Stimulated activated naive B cell treated with anti-CD40 and anti-IgM and Interleukin-4, amounts not matched to agents 10 μg/mL and 1 μg/mL and 100 μg/mL, for 72 hours (primary cell): ENCODE data around the gene AGPAT4.
"Not testable (repeated sequence)": the region's sequence is repeated elsewhere in the genome, so short reads cannot be mapped to it uniquely, and the experiment has no call there.

ENCODE experiments used
- ATAC-seq, 2 donors: fragments of 150-1000 bp; cut with Tn5 transposase; replicated peaks; 2 replicates each; pipeline ENCODE4 v1.10.0; 2021; ENCODE audit warnings: moderate library complexity in 1 of 2
- DNase-seq: peaks from one replicate; pipeline ENCODE4 v3.0.0; 2021
- H3K27ac Mint-ChIP-seq: one replicate; pipeline ENCODE4 v1.8.0; 2022; ENCODE audit warnings: mild to moderate bottlenecking, mixed read lengths
- H3K27me3 Mint-ChIP-seq, 2 donors: one replicate each; pipeline ENCODE4 v1.8.0; 2022; ENCODE audit warnings: mixed read lengths in 2 of 2
- H3K36me3 Mint-ChIP-seq, 2 donors: one replicate each; pipeline ENCODE4 v1.8.0; 2022; ENCODE audit warnings: mixed read lengths in 2 of 2, mild to moderate bottlenecking in 1 of 2
- H3K4me1 Mint-ChIP-seq, 2 donors: one replicate each; pipeline ENCODE4 v1.8.0; 2022; ENCODE audit warnings: mixed read lengths in 2 of 2, mild to moderate bottlenecking in 1 of 2
- H3K4me3 Mint-ChIP-seq, 2 donors: one replicate each; pipeline ENCODE4 v1.8.0; 2022; ENCODE audit warnings: mild to moderate bottlenecking in 2 of 2, mixed read lengths in 2 of 2, moderate library complexity in 1 of 2
- H3K9me3 Mint-ChIP-seq, 2 donors: one replicate each; pipeline ENCODE4 v1.8.0; 2022; ENCODE audit warnings: mixed read lengths in 2 of 2, mild to moderate bottlenecking in 1 of 2

The AGPAT4 gene, protein sequence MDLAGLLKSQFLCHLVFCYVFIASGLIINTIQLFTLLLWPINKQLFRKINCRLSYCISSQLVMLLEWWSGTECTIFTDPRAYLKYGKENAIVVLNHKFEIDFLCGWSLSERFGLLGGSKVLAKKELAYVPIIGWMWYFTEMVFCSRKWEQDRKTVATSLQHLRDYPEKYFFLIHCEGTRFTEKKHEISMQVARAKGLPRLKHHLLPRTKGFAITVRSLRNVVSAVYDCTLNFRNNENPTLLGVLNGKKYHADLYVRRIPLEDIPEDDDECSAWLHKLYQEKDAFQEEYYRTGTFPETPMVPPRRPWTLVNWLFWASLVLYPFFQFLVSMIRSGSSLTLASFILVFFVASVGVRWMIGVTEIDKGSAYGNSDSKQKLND

DNA sequence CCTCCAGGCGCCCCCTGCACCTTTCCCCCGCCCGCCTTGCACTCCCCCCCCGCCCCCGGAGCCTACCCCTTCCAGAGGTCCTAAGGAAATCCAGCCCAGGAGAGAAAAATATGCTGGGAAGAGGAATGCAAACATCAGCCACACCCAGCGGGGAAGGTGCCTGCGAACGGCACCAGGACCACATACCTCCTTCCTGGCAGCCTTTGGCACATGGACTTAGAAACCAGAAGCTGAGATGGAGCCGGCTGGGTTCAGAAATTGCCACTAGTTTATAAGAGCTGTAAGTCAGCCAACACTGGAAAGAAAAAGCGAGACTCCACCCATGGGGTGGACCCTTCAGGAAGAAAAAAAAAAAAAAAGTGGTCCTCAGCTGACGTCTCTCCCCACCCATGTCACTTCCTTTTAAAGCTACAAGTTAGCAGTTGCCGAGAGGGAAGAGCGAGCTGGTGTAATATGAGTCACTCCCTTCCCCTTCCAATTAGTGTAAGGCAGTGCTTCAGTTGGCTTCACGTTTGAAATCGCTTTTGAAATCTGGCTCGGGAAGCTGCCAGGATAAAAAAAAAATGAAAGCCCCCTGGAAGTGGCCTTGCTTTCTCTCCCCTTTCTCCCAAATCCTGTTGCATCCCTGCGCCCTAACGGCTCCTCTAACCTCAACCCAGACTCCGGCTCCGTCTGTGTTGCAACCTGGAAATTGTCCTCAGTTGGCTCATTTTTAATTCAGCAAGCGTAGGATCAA is at the start of gene AGPAT4:
TSS of gene AGPAT4 (minus strand) at position 310 of the 736 bp plus-strand sequence. CDS start 41,848 bp downstream, outside the sequence.
- DNase-seq = peak; percentile 69
- Mint-ChIP-seq H3K4me3 (peak within 1 kb of the TSS; percentile 95 to 99), H3K36me3 (peaks cover 0 to 4% of the 10 kb centered on the region in 2 donors), H3K9me3 (no peaks in the 10 kb centered on the region), H3K27me3 (peaks cover 6 to 9% of the 10 kb centered on the region in 2 donors), H3K4me1 (peaks cover 6% of the 10 kb centered on the region in 2 donors), H3K27ac (peak within 1 kb of the TSS; percentile 92)
- peak; percentile 98 to 100 for ATAC-seq

DNA sequence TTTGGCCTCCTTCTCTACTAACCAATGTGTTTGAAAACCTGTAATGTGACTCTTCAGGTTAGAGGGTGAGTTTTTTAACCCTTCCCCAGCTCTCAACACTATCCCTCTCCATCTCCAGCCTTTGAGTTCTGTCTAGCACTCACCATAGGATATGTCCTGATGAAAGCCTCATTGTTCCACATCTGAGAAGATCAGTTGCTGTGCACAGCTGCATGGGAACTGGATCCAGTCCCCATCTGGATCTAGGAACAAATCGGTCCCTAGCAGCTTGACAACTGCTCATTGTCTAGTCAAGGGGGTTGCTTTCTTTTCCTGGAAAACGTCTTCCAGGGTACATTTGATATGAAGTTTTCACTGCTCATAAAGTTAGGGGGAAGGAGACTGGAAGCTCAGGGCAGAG is 45.4 kb upstream of the AGPAT4 start:
- DNase-seq = no peak
- H3K4me1 Mint-ChIP-seq = no peaks in the 10 kb centered on the region
- H3K9me3 Mint-ChIP-seq = peaks cover 10 to 11% of the 10 kb centered on the region in 2 donors
- no peak overlapping the region for H3K27ac Mint-ChIP-seq
- ATAC-seq = no peak
- H3K36me3 Mint-ChIP-seq = peaks cover 0 to 2% of the 10 kb centered on the region in 2 donors
- no peak overlapping the region for H3K4me3 Mint-ChIP-seq
- peaks cover 0 to 13% of the 10 kb centered on the region in 2 donors for H3K27me3 Mint-ChIP-seq

DNA sequence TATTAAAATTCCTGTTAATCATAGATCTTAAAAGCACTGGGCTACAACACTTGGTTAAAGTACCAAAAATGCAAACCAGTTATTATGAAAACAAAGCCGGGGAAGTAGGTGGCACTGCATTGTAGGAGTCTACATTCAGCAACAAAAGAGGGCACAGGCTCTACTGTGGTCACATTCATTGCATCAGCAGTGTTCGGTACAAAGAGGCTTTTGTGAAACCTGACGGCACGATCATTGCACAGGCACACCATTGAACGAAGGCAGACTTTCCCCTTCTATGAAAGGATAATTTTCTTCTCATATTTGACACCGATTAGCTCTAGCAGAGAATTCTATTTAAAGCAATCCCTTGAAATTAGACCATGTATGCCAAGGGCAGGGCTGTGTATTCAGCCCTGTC is 44.6 kb upstream of the AGPAT4 start:
- H3K27ac Mint-ChIP-seq = no peak overlapping the region
- peaks cover 11 to 13% of the 10 kb centered on the region in 2 donors for H3K9me3 Mint-ChIP-seq
- DNase-seq (no peak), ATAC-seq (no peak)
- H3K4me3 Mint-ChIP-seq = no peak overlapping the region
- H3K36me3 Mint-ChIP-seq = peaks cover 0 to 2% of the 10 kb centered on the region in 2 donors
- peaks cover 0 to 16% of the 10 kb centered on the region in 2 donors for H3K27me3 Mint-ChIP-seq
- no peaks in the 10 kb centered on the region for H3K4me1 Mint-ChIP-seq

DNA sequence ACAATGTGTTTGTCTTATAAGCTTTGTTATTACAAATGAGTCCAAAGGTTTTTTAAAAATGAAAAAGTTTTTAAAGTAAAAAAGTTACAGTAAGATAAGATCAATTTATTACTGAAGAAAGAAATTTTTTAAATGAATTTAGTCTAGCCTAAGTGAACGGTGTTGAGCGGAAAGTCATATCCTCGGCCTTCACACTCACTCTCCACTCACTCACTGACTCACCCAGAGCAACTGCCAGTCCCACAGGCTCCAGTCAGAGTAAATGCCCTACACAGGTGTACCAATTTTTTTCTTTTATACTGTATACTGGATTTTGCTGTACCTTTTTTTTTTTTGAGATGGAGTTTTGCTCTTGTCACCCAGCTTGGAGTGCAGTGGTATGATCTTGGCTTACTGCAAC is 42.7 kb upstream of the AGPAT4 start:
- Mint-ChIP-seq H3K27ac (no peak overlapping the region), H3K36me3 (peaks cover 0 to 2% of the 10 kb centered on the region in 2 donors), H3K4me3 (no peak overlapping the region), H3K9me3 (peaks cover 10 to 11% of the 10 kb centered on the region in 2 donors), H3K27me3 (peaks cover 0 to 20% of the 10 kb centered on the region in 2 donors), H3K4me1 (no peaks in the 10 kb centered on the region)
- DNase-seq (no peak), ATAC-seq (no peak)

DNA sequence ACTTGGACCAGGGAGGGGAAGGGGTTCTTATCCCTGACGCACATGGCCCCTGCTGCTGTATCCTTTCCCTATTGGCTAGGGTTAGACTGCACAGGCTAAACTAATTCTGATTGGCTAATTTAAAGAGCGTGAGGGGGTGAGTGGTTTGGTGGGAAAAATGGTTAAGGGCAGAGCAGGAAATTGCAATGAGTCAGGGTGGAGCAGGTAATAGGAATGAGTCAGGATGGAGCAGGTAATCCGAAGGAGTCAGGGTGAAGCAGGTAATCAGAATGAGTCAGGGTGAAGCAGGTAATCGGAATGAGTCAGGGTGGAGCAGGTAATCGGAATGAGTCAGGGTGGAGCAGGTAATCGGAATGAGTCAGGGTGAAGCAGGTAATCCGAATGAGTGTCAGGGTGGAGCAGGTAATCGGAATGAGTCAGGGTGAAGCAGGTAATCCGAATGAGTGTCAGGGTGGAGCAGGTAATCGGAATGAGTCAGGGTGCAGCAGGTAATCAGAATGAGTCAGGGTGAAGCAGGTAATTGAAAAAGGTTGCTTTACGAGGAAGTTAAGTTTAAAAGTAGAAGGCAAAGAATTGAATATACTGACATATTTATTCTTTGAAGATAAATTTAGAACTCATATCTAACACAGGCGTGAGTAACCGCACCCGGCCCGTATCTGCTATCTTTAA is 41.5 kb upstream of the AGPAT4 start:
- DNase-seq, H3K36me3 Mint-ChIP-seq, H3K4me1 Mint-ChIP-seq: not testable (repeated sequence)

DNA sequence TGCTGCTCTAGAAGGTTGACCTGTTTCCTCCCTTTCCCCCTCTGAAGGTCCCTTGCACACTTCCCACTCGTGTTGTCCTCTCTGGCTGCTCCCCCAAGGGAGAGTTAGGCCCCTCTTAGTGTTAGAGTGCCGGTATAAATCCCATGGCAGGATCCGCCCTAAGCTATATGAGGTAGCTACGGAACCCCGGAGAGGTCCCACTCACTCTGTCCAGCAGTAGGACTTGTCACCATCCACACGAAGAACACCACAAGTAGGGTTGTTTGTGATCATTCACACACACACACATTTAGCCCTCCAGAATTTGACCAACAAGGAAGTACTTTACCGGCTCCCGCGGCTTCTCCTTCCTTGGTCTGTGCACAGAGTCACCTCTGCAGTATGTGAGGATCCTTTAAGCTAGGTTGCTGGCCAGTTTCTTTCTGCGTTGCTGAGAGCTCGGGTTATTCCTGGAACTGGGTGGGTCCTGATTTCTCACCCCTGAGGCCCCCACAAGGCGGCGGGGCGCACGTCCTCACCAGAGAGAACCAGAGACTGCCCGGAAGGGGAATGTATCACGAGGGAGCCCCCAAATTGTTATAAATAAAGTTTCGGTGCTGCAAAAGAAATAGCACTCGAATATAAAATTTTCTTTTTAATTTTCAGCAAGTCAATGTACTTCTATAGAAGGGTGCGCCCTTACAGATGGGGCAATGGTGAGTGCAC is 40.8 kb upstream of the AGPAT4 start:
- not testable (repeated sequence) for H3K4me1 Mint-ChIP-seq, H3K27ac Mint-ChIP-seq, ATAC-seq, H3K36me3 Mint-ChIP-seq, H3K4me3 Mint-ChIP-seq, DNase-seq
- H3K27me3 Mint-ChIP-seq = peaks cover 0 to 20% of the 10 kb centered on the region in 2 donors
- peaks cover 10 to 11% of the 10 kb centered on the region in 2 donors for H3K9me3 Mint-ChIP-seq

More for the DNA sequence above, 41.5 kb upstream of the AGPAT4 start:
- H3K4me3 Mint-ChIP-seq, H3K27ac Mint-ChIP-seq, ATAC-seq: not testable (repeated sequence)
- peaks cover 10 to 11% of the 10 kb centered on the region in 2 donors for H3K9me3 Mint-ChIP-seq
- peaks cover 0 to 20% of the 10 kb centered on the region in 2 donors for H3K27me3 Mint-ChIP-seq

DNA sequence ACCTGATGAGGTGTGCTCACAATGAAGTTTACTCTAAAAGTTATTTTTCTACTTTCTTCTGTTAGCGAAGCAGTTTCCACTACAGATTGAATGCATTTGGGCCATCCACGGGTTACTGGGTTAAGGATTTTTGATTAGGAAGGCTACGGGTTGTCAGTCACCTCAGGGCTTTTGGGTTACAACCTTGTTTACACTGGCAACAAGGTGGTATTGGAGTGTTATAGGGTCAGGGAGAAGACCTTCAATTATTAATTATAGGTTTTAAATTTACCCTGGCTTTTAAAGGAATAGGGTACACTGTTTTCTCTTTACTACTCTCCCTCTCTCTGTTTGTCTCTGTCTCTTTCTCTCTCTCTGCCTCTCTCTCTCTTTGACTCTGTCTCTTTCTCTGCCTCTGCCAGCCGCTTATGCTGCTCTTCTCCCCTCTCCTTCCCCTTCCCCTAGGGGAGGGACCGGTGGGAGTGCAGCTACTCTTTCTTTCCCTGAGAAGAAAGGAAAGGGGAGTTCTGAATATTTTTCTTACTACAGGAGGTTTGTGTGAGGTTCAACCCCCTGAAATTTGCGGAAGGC is 40.2 kb upstream of the AGPAT4 start:
- peaks cover 0 to 20% of the 10 kb centered on the region in 2 donors for H3K27me3 Mint-ChIP-seq
- peaks cover 10 to 11% of the 10 kb centered on the region in 2 donors for H3K9me3 Mint-ChIP-seq
- ATAC-seq = no peak
- no peak overlapping the region for H3K27ac Mint-ChIP-seq
- H3K4me1 Mint-ChIP-seq = no peaks in the 10 kb centered on the region
- H3K4me3 Mint-ChIP-seq = no peak overlapping the region
- DNase-seq = no peak
- peaks cover 0 to 2% of the 10 kb centered on the region in 2 donors for H3K36me3 Mint-ChIP-seq

DNA sequence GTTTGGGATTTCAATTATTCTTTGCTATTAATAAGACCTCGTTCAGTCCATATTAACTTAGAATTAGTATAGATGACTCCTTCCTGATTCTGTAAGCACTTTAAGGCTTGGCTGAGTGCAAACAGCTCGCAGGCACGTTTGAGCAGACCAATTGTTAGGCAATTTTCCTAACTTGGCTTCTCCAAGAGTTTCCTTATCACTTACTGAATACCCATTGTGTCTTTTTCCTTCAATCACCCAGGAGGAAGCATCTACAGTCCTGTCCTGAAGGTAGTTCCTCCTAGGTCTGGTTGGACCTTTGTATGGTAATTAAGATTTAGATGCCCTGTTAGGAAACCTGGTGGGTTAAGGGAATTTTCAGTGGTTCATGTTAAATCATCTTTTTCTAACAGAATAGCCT is 39.6 kb upstream of the AGPAT4 start:
- ATAC-seq, H3K4me1 Mint-ChIP-seq, H3K27ac Mint-ChIP-seq, DNase-seq, H3K36me3 Mint-ChIP-seq, H3K4me3 Mint-ChIP-seq: not testable (repeated sequence)
- Mint-ChIP-seq H3K9me3 (peaks cover 10 to 11% of the 10 kb centered on the region in 2 donors), H3K27me3 (peaks cover 0 to 20% of the 10 kb centered on the region in 2 donors)

DNA sequence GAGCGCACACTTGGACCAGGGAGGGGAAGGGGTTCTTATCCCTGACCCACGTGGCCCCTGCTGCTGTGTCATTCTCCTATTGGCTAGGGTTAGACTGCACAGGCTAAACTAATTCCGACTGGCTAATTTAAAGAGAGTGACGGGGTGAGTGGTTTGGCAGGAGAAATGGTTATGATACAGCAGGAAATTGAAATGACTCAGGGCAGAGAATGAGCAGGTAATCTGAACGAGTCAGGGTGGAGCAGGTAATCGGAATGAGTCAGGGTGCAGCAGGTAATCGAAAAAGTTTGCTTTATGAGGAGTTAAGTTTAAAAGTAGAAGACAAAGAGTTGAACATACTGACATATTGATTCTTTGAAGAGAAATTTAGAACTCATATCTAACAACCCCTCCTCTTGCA is 35.9 kb upstream of the AGPAT4 start:
- not testable (repeated sequence) for H3K36me3 Mint-ChIP-seq, H3K4me1 Mint-ChIP-seq, DNase-seq, H3K9me3 Mint-ChIP-seq, H3K27ac Mint-ChIP-seq, ATAC-seq, H3K4me3 Mint-ChIP-seq
- peaks cover 0 to 17% of the 10 kb centered on the region in 2 donors for H3K27me3 Mint-ChIP-seq

DNA sequence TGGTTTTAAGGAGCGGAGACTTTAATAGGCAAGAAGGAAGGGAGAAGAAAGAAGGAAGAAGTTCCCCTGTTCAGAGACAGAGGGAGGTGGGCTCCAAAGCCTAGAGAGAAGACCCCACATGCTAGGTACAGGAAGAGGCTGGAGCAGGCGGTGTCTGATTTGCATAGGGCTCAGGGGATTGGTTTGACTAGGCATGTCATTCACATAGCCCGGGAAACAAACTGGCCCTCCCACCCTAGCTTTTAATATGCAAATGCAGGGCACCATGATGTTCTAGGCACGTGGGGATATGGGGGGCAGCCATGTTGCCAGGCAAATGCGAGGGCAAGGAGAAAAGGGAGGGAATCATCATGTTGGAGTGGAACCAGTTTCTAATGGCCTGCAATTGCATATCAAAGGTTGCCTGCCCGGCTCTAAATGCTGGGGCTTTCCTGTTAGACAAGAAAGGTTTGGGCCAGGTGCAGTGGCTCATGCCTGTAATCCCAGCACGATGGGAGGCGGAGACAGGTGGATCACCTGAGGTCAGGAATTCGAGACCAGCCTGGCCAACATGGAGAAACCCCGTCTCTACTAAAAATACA is 34.3 kb upstream of the AGPAT4 start:
- ATAC-seq (no peak), DNase-seq (no peak)
- H3K27ac Mint-ChIP-seq = no peak overlapping the region

DNA sequence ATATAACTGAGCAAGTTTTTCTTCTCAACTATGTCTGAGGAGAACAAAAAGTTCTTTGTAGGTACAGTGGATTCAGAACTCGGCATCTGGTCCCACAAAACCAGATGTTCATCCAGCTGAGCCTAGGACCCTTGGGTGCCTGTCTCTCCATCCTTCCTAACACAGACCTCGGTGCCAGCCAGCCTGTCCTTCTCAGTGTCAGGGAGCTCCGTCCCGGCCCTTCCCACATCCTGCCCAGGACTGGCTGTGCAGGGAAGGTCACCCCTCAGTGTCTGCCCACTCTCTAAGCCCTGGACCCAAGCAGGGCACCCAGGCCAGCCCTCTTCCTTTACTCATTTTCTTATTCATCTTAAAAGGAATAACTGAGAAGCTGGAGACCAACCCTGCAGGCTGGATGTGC is 32.0 kb upstream of the AGPAT4 start:
- H3K27ac Mint-ChIP-seq = no peak overlapping the region
- ATAC-seq = no peak
- H3K9me3 Mint-ChIP-seq = peaks cover 0 to 2% of the 10 kb centered on the region in 2 donors
- H3K4me1 Mint-ChIP-seq = no peaks in the 10 kb centered on the region
- no peak overlapping the region for H3K4me3 Mint-ChIP-seq
- H3K27me3 Mint-ChIP-seq = peaks cover 4% of the 10 kb centered on the region in 2 donors
- DNase-seq = no peak
- H3K36me3 Mint-ChIP-seq = no peaks in the 10 kb centered on the region

More for the DNA sequence above, 34.3 kb upstream of the AGPAT4 start:
- Mint-ChIP-seq H3K4me1 (no peaks in the 10 kb centered on the region), H3K4me3 (no peak overlapping the region), H3K9me3 (peaks cover 0 to 2% of the 10 kb centered on the region in 2 donors), H3K27me3 (peaks cover 0 to 8% of the 10 kb centered on the region in 2 donors), H3K36me3 (no peaks in the 10 kb centered on the region)

DNA sequence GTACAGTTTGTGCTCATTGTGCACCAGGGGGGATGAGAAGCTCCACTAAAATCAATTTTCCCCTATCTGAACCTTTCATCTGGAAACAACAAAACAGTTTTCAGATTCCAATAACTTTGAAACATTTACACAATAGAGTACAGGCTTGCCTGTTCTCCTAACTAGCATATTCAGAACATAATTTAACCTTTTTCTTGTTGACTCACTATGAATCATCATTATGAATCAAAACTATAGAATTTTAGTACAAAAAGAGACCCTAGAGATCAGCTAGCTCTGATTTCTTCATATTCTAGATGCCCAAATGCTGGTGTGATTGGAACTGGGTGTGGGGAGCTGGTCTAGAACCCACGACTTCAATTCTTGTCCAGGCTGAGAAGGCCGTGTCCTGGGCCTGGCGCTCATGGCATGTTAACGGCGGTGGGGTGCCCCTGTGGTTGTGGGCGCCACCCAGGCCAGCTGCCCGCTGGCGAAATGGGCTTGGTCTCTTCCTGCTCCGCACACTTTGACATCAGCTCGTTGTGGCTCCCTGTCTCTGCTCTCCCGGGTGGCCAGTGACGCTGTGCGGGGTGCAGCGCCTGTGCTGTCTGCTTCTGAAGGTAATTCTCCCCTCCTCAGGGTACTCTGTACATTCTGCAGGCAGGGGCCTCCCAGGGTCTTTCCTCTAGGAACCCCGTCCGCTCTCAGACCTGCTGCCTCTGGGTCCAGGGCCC is 29.9 kb upstream of the AGPAT4 start:
- peaks cover 0 to 4% of the 10 kb centered on the region in 2 donors for H3K9me3 Mint-ChIP-seq
- no peak for ATAC-seq
- H3K36me3 Mint-ChIP-seq = no peaks in the 10 kb centered on the region
- H3K27ac Mint-ChIP-seq = no peak overlapping the region
- H3K4me3 Mint-ChIP-seq = no peak overlapping the region
- H3K27me3 Mint-ChIP-seq = peaks cover 4 to 9% of the 10 kb centered on the region in 2 donors
- no peak for DNase-seq
- H3K4me1 Mint-ChIP-seq = no peaks in the 10 kb centered on the region

DNA sequence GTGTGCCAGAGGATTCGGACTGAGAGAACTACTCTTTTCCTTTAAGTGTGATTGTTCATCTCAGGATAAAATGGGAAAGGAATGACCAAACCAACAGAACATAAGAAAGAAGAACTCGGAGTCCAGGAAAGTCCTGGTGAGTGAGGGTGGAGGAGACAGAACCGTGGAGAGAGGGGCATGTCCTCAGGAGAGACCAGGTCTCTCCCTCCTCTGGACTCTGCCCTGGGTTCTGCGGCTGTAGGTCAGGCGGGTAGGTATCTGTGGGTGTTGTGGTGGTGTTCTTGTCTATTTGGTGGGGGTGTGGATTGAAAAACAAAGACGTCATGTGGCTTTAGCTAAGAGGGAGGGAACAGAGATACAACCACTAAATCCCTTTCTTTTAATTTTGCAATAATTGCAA is 29.1 kb upstream of the AGPAT4 start:
- Mint-ChIP-seq H3K27me3 (peaks cover 4 to 11% of the 10 kb centered on the region in 2 donors), H3K36me3 (no peaks in the 10 kb centered on the region), H3K27ac (no peak overlapping the region), H3K9me3 (peaks cover 0 to 2% of the 10 kb centered on the region in 2 donors), H3K4me3 (no peak overlapping the region), H3K4me1 (no peaks in the 10 kb centered on the region)
- ATAC-seq (no peak), DNase-seq (no peak)
